Stimulated activated naive B cell treated with anti-CD40 and anti-IgM and Interleukin-4, amounts not matched to agents 10 μg/mL and 1 μg/mL and 100 μg/mL, for 72 hours (primary cell): ENCODE data around the gene IL1R1.
"Not testable (repeated sequence)": the region's sequence is repeated elsewhere in the genome, so short reads cannot be mapped to it uniquely, and the experiment has no call there.

Experiments
- ATAC-seq, 2 donors: fragments of 150-1000 bp; cut with Tn5 transposase; replicated peaks; 2 replicates each; pipeline ENCODE4 v1.10.0; 2021; ENCODE audit warnings: moderate library complexity in 1 of 2
- DNase-seq: peaks from one replicate; pipeline ENCODE4 v3.0.0; 2021
- H3K27ac Mint-ChIP-seq: one replicate; pipeline ENCODE4 v1.8.0; 2022; ENCODE audit warnings: mild to moderate bottlenecking, mixed read lengths
- H3K27me3 Mint-ChIP-seq, 2 donors: one replicate each; pipeline ENCODE4 v1.8.0; 2022; ENCODE audit warnings: mixed read lengths in 2 of 2
- H3K36me3 Mint-ChIP-seq, 2 donors: one replicate each; pipeline ENCODE4 v1.8.0; 2022; ENCODE audit warnings: mixed read lengths in 2 of 2, mild to moderate bottlenecking in 1 of 2
- H3K4me1 Mint-ChIP-seq, 2 donors: one replicate each; pipeline ENCODE4 v1.8.0; 2022; ENCODE audit warnings: mixed read lengths in 2 of 2, mild to moderate bottlenecking in 1 of 2
- H3K4me3 Mint-ChIP-seq, 2 donors: one replicate each; pipeline ENCODE4 v1.8.0; 2022; ENCODE audit warnings: mild to moderate bottlenecking in 2 of 2, mixed read lengths in 2 of 2, moderate library complexity in 1 of 2
- H3K9me3 Mint-ChIP-seq, 2 donors: one replicate each; pipeline ENCODE4 v1.8.0; 2022; ENCODE audit warnings: mixed read lengths in 2 of 2, mild to moderate bottlenecking in 1 of 2

Gene IL1R1

DNA sequence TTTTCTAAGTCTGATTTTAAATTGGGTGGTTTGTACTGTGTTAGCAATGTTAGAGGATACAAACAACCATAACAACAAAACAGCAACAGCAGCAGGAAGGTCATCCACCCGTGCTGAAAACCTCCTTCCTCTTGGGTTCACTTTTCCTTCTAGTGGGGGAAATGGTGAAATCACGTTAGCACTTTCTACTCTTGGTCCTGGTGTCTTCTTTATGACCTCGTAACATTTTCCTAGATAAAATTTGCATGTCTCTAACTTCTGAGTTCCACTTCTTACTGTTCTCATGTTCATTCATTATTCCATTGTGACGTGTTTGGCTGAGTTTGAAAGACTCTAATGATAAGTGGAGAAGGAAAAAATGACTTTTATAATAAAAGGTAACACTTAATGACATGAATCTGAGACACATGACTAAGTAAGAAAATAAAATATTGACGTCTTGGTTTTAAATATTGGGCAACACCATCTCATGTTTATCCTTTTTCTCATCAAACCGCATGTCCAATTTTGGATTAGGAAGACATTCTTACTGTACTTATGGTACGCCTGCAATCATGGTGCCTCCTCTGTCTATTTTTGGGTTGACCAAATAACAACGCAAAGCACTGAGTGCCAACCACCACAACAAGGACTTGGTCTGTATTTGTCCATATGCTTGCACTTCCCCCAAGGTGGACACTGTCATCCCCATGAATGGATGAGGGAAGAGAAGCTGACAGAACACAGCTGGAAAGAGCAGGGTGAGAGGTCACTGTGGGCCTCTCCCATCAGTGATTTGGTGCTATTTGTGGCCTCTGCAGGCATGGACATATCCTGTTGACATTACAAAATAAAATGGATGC is 25.7 kb upstream of the IL1R1 start:
- Mint-ChIP-seq H3K27ac (no peak overlapping the region), H3K36me3 (no peaks in the 10 kb centered on the region), H3K4me1 (no peaks in the 10 kb centered on the region), H3K9me3 (no peaks in the 10 kb centered on the region), H3K4me3 (no peak overlapping the region), H3K27me3 (peaks cover 20 to 27% of the 10 kb centered on the region in 2 donors)
- DNase-seq (no peak), ATAC-seq (no peak)

- Mint-ChIP-seq H3K4me1 (no peaks in the 10 kb centered on the region), H3K27ac (no peak overlapping the region), H3K9me3 (no peaks in the 10 kb centered on the region), H3K27me3 (peaks cover 20 to 21% of the 10 kb centered on the region in 2 donors), H3K36me3 (no peaks in the 10 kb centered on the region), H3K4me3 (no peak overlapping the region)
- DNase-seq (no peak), ATAC-seq (no peak)
Observed at GRCh38 chr2:102117472-102117858, 25.1 kb upstream of the IL1R1 start.

DNA sequence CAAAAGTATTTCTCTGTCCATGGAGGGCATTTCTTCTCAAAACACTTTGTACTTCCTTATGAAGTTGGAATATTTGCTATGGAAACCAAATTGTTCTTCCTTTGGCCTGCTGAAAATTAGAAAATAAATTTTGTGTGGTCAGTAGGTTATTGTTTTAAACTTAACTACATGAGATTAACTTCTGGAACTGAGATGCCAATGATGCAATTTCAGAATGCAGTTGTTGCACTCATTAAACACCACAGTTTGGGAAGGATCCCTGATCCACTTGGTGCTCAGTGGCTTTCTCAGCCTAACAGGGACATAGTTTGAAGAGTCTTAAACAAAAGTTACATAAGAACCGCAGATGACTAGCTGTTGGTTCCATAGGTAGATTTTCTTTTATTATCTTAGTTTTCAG is 23.3 kb upstream of the IL1R1 start:
- H3K9me3 Mint-ChIP-seq, result no peaks in the 10 kb centered on the region

DNA sequence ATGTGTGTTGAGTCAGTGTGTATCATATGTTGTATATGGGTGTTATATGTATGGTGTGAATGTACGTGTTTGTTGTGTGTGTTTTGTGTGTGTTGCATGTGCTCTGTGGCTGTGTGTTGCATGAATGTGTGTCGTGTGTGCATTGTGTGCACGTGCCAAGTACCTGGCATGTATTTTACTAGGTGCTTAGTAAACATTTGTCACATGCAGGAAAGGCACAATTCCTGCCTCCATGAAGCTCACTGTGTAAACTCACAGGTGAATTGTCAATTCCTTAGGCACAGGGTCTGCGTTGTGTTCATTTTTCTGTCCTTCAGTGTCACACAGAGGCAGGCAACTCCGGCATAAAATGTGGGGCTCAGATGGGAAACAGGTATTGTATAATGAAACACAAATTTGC is 22.3 kb upstream of the IL1R1 start:
- DNase-seq (no peak), ATAC-seq (no peak)
- H3K4me3 Mint-ChIP-seq, result no peak overlapping the region
- no peak overlapping the region for H3K27ac Mint-ChIP-seq
- no peaks in the 10 kb centered on the region for H3K4me1 Mint-ChIP-seq
- H3K27me3 Mint-ChIP-seq, result peaks cover 21 to 26% of the 10 kb centered on the region in 2 donors
- no peaks in the 10 kb centered on the region for H3K36me3 Mint-ChIP-seq
- no peaks in the 10 kb centered on the region for H3K9me3 Mint-ChIP-seq

More for the DNA sequence above, 23.3 kb upstream of the IL1R1 start:
- Mint-ChIP-seq H3K27ac (no peak overlapping the region), H3K4me1 (no peaks in the 10 kb centered on the region), H3K4me3 (no peak overlapping the region), H3K27me3 (peaks cover 16 to 20% of the 10 kb centered on the region in 2 donors), H3K36me3 (no peaks in the 10 kb centered on the region)
- ATAC-seq (no peak), DNase-seq (no peak)

DNA sequence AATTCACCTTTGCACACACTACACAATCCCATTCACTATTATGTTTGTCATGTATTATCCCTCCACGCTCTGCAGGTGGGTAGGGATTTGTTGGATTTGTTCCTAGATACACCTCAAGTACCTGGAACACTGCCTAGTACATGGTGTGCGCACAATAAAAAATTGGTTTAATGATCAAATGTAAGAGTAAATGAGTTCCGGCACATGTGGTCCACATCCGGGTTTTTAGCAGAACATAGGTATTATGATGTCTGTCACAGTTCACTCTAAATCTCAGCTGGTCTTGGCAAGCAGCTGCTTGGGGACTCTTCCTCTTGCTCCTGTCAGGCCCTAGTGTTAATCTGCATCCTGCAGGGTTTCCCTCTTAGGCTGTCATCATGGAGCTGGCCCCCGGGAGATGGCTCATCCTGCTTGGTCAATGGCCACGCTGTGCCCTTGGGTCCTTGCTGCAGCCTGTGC is 21.8 kb upstream of the IL1R1 start:
- no peak for ATAC-seq
- H3K27ac Mint-ChIP-seq, result no peak overlapping the region
- DNase-seq, result no peak
- no peaks in the 10 kb centered on the region for H3K4me1 Mint-ChIP-seq
- H3K9me3 Mint-ChIP-seq, result no peaks in the 10 kb centered on the region
- H3K4me3 Mint-ChIP-seq, result no peak overlapping the region
- peaks cover 20 to 24% of the 10 kb centered on the region in 2 donors for H3K27me3 Mint-ChIP-seq
- H3K36me3 Mint-ChIP-seq, result no peaks in the 10 kb centered on the region

GRCh38 chr2:102122115-102122514 is 20.4 kb upstream of the IL1R1 start:
- Mint-ChIP-seq H3K4me1 (no peaks in the 10 kb centered on the region), H3K27ac (no peak overlapping the region), H3K9me3 (no peaks in the 10 kb centered on the region), H3K36me3 (no peaks in the 10 kb centered on the region), H3K27me3 (peaks cover 22 to 23% of the 10 kb centered on the region in 2 donors), H3K4me3 (no peak overlapping the region)
- ATAC-seq, result no peak
- DNase-seq, result no peak

GRCh38 chr2:102122909-102123308 is 19.6 kb upstream of the IL1R1 start:
- Mint-ChIP-seq H3K4me1 (no peaks in the 10 kb centered on the region), H3K36me3 (no peaks in the 10 kb centered on the region), H3K4me3 (no peak overlapping the region), H3K9me3 (no peaks in the 10 kb centered on the region), H3K27ac (no peak overlapping the region), H3K27me3 (peaks cover 22 to 23% of the 10 kb centered on the region in 2 donors)
- no peak for DNase-seq
- ATAC-seq, result no peak

DNA sequence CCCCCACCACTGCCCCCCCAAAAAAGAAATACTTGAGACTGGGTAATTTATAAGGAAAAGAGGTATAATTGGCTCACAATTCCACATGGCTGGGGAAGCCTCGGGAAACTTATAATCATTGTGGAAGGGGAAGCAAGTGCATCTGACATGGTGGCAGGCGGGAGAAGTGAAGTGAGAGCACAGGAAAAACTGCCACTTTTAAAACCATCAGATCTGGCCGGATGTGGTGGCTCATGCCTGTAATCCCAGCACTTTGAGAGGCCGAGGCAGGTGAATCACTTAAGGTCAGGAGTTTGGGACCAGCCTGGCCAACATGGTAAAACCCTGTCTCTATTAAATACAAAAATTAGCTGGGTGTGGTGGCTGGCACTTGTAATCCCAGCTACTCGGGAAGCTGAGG is 18.1 kb upstream of the IL1R1 start:
- not testable (repeated sequence) for H3K27ac Mint-ChIP-seq, H3K9me3 Mint-ChIP-seq, ATAC-seq, H3K4me1 Mint-ChIP-seq, H3K4me3 Mint-ChIP-seq, DNase-seq, H3K36me3 Mint-ChIP-seq
- H3K27me3 Mint-ChIP-seq, result peaks cover 23 to 31% of the 10 kb centered on the region in 2 donors

DNA sequence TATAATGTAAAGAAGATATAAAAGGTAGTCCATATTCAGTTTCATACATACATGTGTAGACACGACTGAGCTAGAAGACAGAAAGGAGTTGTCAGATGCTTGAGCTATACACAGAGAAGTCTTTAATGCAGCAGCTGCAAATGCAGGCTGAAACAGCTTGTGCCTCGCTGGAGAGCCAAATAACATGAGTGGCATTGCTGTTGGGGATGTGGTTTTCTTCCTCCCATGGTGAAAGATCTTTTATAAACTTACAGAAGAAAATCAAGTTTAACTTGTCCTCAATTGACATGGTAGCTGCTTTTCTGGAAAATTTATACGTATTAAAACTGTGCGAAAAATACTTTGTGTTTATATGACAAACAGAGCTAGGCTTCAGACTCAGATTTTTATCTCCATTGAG is 16.4 kb upstream of the IL1R1 start:
- Mint-ChIP-seq H3K9me3 (peaks cover 1 to 4% of the 10 kb centered on the region in 2 donors), H3K4me3 (no peak overlapping the region), H3K4me1 (no peaks in the 10 kb centered on the region), H3K27ac (no peak overlapping the region), H3K27me3 (peaks cover 18 to 30% of the 10 kb centered on the region in 2 donors), H3K36me3 (peaks cover 0 to 1% of the 10 kb centered on the region in 2 donors)
- ATAC-seq (no peak), DNase-seq (no peak)

DNA sequence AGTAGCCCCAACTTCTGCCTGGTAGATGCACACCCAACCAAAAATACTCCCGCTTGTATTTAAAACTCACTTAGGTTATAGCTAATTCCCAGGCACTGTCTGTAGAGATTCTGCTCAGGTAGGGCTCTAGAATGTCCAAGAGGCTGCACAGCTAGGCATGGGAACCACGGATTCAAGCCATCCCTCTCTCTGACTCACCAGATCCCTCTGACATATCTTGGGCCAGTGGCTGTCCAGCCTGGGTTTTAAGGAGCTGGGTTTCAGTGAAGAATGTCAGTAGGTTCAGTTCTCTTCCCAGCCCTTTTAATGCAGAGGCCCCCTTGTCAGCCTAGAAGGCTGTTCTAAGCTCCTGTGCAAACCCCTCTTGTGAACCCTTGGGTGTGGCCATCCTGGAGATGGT is 15.9 kb upstream of the IL1R1 start:
- ATAC-seq (no peak), DNase-seq (no peak)
- Mint-ChIP-seq H3K4me3 (no peak overlapping the region), H3K4me1 (no peaks in the 10 kb centered on the region), H3K27me3 (peaks cover 18 to 31% of the 10 kb centered on the region in 2 donors), H3K9me3 (peaks cover 6 to 8% of the 10 kb centered on the region in 2 donors), H3K36me3 (peaks cover 0 to 5% of the 10 kb centered on the region in 2 donors), H3K27ac (no peak overlapping the region)

GRCh38 chr2:102129082-102129481 is 13.5 kb upstream of the IL1R1 start:
- peaks cover 8 to 10% of the 10 kb centered on the region in 2 donors for H3K9me3 Mint-ChIP-seq
- DNase-seq, result no peak
- no peak overlapping the region for H3K4me3 Mint-ChIP-seq
- H3K27ac Mint-ChIP-seq, result no peak overlapping the region
- peaks cover 0 to 5% of the 10 kb centered on the region in 2 donors for H3K36me3 Mint-ChIP-seq
- H3K4me1 Mint-ChIP-seq, result no peaks in the 10 kb centered on the region
- no peak for ATAC-seq
- peaks cover 19 to 31% of the 10 kb centered on the region in 2 donors for H3K27me3 Mint-ChIP-seq

- H3K36me3 Mint-ChIP-seq, result peaks cover 0 to 5% of the 10 kb centered on the region in 2 donors
- H3K4me3 Mint-ChIP-seq, result no peak overlapping the region
- no peak overlapping the region for H3K27ac Mint-ChIP-seq
- DNase-seq (no peak), ATAC-seq (no peak)
- peaks cover 14 to 27% of the 10 kb centered on the region in 2 donors for H3K27me3 Mint-ChIP-seq
- peaks cover 8 to 10% of the 10 kb centered on the region in 2 donors for H3K9me3 Mint-ChIP-seq
- H3K4me1 Mint-ChIP-seq, result no peaks in the 10 kb centered on the region
Observed at GRCh38 chr2:102129951-102130646, 12.4 kb upstream of the IL1R1 start.

- H3K36me3 Mint-ChIP-seq, result peaks cover 0 to 5% of the 10 kb centered on the region in 2 donors
- DNase-seq, result no peak
- peaks cover 10 to 23% of the 10 kb centered on the region in 2 donors for H3K27me3 Mint-ChIP-seq
- H3K4me3 Mint-ChIP-seq, result no peak overlapping the region
- ATAC-seq, result no peak
- H3K27ac Mint-ChIP-seq, result no peak overlapping the region
- H3K4me1 Mint-ChIP-seq, result no peaks in the 10 kb centered on the region
- peaks cover 8 to 10% of the 10 kb centered on the region in 2 donors for H3K9me3 Mint-ChIP-seq
Observed at GRCh38 chr2:102130647-102130991, 11.9 kb upstream of the IL1R1 start.

- Mint-ChIP-seq H3K9me3 (peaks cover 8 to 10% of the 10 kb centered on the region in 2 donors), H3K27me3 (peaks cover 10 to 19% of the 10 kb centered on the region in 2 donors), H3K27ac (no peak overlapping the region), H3K36me3 (peaks cover 0 to 5% of the 10 kb centered on the region in 2 donors), H3K4me1 (no peaks in the 10 kb centered on the region), H3K4me3 (no peak overlapping the region)
- no peak for DNase-seq
- no peak for ATAC-seq
Observed at GRCh38 chr2:102131564-102131963, 11.0 kb upstream of the IL1R1 start.

DNA sequence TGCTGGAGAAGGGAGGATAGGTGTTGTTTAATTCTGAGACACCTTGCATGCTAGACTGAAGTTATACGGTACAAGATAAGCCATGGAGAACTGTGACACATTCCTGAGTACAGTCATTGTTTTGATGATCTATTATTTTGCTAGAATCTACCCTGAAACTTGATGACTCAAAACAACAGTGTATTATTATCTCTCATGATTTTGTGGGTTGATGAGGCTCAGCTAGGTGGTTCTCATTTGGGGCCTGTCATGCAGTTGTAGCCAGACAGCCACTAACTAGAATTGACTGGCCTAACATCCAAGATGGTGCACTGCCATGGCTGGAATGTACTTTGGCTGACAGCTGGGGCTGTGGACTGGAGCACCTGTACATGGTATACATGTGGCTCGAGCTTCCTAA is 5.4 kb upstream of the IL1R1 start:
- peaks cover 3 to 8% of the 10 kb centered on the region in 2 donors for H3K9me3 Mint-ChIP-seq
- H3K36me3 Mint-ChIP-seq, result peaks cover 0 to 2% of the 10 kb centered on the region in 2 donors
- H3K27ac Mint-ChIP-seq, result no peak overlapping the region
- peaks cover 6 to 10% of the 10 kb centered on the region in 2 donors for H3K4me1 Mint-ChIP-seq
- no peak overlapping the region for H3K4me3 Mint-ChIP-seq
- ATAC-seq, result peak; percentile 60 to 86
- peaks cover 28 to 31% of the 10 kb centered on the region in 2 donors for H3K27me3 Mint-ChIP-seq
- no peak for DNase-seq
